Neural progenitor cell (in vitro differentiated cells): Measurements from ENCODE around the gene RGS6. TPM values are rescaled to one million over a fixed set of nuclear protein-coding genes. Genes with fewer than 3 reads are reported as not detected.

Experiments used
- DNase-seq: peaks from one replicate; pipeline ENCODE4 v3.0.0-alpha.2; 2016; ENCODE audit warnings: low spot score
- H2AFZ ChIP-seq: fragments of 200-600 bp; sonication (generic); replicated peaks from 2 replicates; pipeline ENCODE4 v1.6.1; 2016; ENCODE audit warnings: antibody characterized with exemption
- H3F3A ChIP-seq: fragments of 200-600 bp; sonication (generic); 2 replicates; pipeline ENCODE4 v1.6.1; 2016; ENCODE audit warnings: antibody characterized with exemption, low read depth
- H3K27ac ChIP-seq: fragments of 200-600 bp; sonication (generic); 2 replicates; pipeline ENCODE4 v1.5.1; 2016; ENCODE audit warnings: mild to moderate bottlenecking
- H3K27me3 ChIP-seq: fragments of 200-600 bp; sonication (generic); 2 replicates; pipeline ENCODE4 v1.6.1; 2016; ENCODE audit warnings: mild to moderate bottlenecking, moderate library complexity
- H3K36me3 ChIP-seq: fragments of 200-600 bp; sonication (generic); 2 replicates; pipeline ENCODE4 v1.5.1; 2016
- H3K4me1 ChIP-seq: fragments of 200-600 bp; sonication (generic); 2 replicates; pipeline ENCODE4 v1.6.1; 2016; ENCODE audit warnings: mixed run types
- H3K4me2 ChIP-seq: fragments of 200-600 bp; sonication (generic); 2 replicates; pipeline ENCODE4 v1.6.1; 2016
- H3K4me3 ChIP-seq: fragments of 200-600 bp; sonication (generic); 2 replicates; pipeline ENCODE4 v1.5.1; 2016
- H3K79me2 ChIP-seq: fragments of 200-600 bp; sonication (generic); 2 replicates; pipeline ENCODE4 v1.6.1; 2016; ENCODE audit warnings: low read depth
- H3K9ac ChIP-seq: fragments of 200-600 bp; sonication (generic); 2 replicates; pipeline ENCODE4 v1.6.1; 2016
- H3K9me3 ChIP-seq: fragments of 200-600 bp; sonication (generic); 2 replicates; pipeline ENCODE4 v1.5.1; 2016; ENCODE audit warnings: low read depth
- H4K20me1 ChIP-seq: fragments of 200-600 bp; sonication (generic); 2 replicates; pipeline ENCODE4 v1.6.1; 2016; ENCODE audit warnings: low read depth
- H3K27ac Mint-ChIP-seq: 3 replicates; pipeline ENCODE4 v1.8.0; 2021; ENCODE audit warnings: mixed read lengths
- H3K27me3 Mint-ChIP-seq: 2 replicates; pipeline ENCODE4 v1.8.0; 2022; ENCODE audit warnings: low read depth, mild to moderate bottlenecking, inconsistent platforms, moderate library complexity, mixed read lengths; ENCODE audit not compliant: insufficient read depth
- H3K36me3 Mint-ChIP-seq: 3 replicates; pipeline ENCODE4 v1.8.0; 2021; ENCODE audit warnings: mixed read lengths
- H3K4me1 Mint-ChIP-seq: 3 replicates; pipeline ENCODE4 v1.8.0; 2021; ENCODE audit warnings: mixed read lengths
- H3K4me3 Mint-ChIP-seq: 3 replicates; pipeline ENCODE4 v1.8.0; 2021; ENCODE audit warnings: mild to moderate bottlenecking, moderate library complexity, mixed read lengths
- H3K9me3 Mint-ChIP-seq: 3 replicates; pipeline ENCODE4 v1.8.0; 2020; ENCODE audit warnings: mixed read lengths
- EZH2 ChIP-seq: fragments of 200-600 bp; sonication (generic); IDR thresholded peaks from 2 replicates; pipeline ENCODE4 v1.6.1; 2017; ENCODE audit warnings: antibody characterized with exemption, mild to moderate bottlenecking, moderate library complexity
- EZH2phosphoT487 ChIP-seq: fragments of 200-600 bp; sonication (generic); IDR thresholded peaks from 2 replicates; pipeline ENCODE4 v1.6.1; 2017; ENCODE audit warnings: antibody characterized with exemption
- total RNA-seq: library from RNA; depleted of rRNA; stranded (reverse); fragments of >200 nt; gene quantifications from 2 replicates; pipeline ENCODE4 v1.2.3, GENCODE V29; 2015; ENCODE audit warnings: low replicate concordance
- TF ChIP-seq, protein P1 (sequence below): fragments of 200-600 bp; sonication (generic); IDR thresholded peaks from 2 replicates; pipeline ENCODE4 v1.5.1; 2017; ENCODE audit warnings: antibody characterized with exemption, mild to moderate bottlenecking

The RGS6 gene
- total RNA-seq, 1 donor from 2014 or later = 0.80 TPM

DNA sequence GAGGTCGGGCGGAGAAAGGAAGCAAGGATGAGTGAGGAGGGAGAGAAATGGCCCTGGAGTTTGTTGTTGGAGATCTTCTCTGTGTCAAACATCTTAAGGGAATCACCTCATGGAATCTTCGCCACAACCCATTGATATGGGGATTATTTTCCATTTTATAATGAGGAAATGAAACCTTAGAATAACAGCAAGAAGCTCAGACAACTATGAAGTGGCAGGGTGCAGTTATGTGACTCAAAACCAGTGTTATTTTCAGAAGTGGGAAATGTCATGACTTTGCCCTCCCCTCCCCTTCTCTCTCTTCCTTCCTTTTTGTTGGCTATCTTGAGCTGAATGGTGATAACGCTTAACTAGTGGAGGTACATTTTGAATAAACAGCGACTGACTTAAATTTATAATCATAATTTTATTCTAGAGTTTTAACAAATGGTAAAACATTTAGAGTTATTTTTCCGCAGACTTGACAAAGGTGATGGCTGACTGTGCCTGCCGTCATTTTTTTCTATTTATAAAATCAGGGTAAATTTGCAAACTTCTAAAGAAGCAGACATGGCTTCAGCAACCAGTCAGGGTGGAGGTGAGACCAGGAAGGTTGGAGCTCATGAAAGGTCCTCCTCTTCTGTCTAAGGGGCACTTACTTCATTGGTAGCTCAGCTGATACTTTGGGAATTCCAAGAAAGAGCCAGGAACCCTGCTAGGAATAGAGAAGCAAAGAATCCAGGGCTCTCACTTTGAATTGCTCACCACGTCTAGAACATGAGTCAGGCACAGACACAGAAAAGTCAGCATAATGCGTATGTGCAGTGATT, 232.4 kb downstream of the RGS6 start:
- Histone ChIP-seq H3K4me3 (no peak overlapping the region), H4K20me1 (no peaks in the 10 kb centered on the region), H2AFZ (peak overlapping the region; percentile 82), H3F3A (no peaks in the 10 kb centered on the region), H3K9me3 (no peaks in the 10 kb centered on the region), H3K36me3 (no peaks in the 10 kb centered on the region), H3K79me2 (no peaks in the 10 kb centered on the region), H3K4me2 (no peak overlapping the region), H3K27me3 (no peaks in the 10 kb centered on the region), H3K4me1 (no peaks in the 10 kb centered on the region), H3K9ac (no peak overlapping the region), H3K27ac (no peak overlapping the region)
- H3K27ac Mint-ChIP-seq = no peak overlapping the region
- no peak for DNase-seq
- H3K4me3 Mint-ChIP-seq = no peak overlapping the region
- H3K4me1 Mint-ChIP-seq = no peaks in the 10 kb centered on the region
- TF ChIP-seq EZH2 = no peak
- TF ChIP-seq EZH2phosphoT487 = no peak
- TF ChIP-seq, protein P1, sequence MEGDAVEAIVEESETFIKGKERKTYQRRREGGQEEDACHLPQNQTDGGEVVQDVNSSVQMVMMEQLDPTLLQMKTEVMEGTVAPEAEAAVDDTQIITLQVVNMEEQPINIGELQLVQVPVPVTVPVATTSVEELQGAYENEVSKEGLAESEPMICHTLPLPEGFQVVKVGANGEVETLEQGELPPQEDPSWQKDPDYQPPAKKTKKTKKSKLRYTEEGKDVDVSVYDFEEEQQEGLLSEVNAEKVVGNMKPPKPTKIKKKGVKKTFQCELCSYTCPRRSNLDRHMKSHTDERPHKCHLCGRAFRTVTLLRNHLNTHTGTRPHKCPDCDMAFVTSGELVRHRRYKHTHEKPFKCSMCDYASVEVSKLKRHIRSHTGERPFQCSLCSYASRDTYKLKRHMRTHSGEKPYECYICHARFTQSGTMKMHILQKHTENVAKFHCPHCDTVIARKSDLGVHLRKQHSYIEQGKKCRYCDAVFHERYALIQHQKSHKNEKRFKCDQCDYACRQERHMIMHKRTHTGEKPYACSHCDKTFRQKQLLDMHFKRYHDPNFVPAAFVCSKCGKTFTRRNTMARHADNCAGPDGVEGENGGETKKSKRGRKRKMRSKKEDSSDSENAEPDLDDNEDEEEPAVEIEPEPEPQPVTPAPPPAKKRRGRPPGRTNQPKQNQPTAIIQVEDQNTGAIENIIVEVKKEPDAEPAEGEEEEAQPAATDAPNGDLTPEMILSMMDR = no peak
- no peaks in the 10 kb centered on the region for H3K27me3 Mint-ChIP-seq
- no peaks in the 10 kb centered on the region for H3K9me3 Mint-ChIP-seq
- no peaks in the 10 kb centered on the region for H3K36me3 Mint-ChIP-seq

DNA sequence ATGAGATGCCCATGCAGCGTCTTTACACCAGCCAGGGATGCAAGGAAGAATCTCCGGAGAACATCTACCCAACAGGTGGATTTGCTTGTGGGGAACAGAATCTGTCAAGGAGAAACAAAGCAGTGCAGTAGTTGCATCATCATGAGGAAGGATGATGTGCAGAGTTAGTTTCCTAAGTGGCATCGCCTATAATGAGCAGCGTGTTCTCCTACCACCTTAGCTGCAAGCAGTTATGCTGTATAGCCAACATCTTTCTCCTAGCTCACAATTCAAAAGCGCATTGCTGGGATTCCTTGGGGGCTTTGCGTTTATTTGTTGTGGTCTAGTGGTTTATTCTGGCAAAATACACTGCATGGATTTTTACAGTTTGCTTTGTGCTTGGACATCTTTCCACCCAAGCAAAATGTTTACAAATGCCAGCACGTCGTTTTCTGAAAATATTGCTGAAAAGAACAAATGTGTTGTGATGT, 233.0 kb downstream of the RGS6 start:
- Histone ChIP-seq H3K36me3 (no peaks in the 10 kb centered on the region), H3K27me3 (no peaks in the 10 kb centered on the region), H2AFZ (peak overlapping the region; percentile 82), H3F3A (no peaks in the 10 kb centered on the region), H3K9ac (no peak overlapping the region), H3K4me1 (no peaks in the 10 kb centered on the region), H3K27ac (no peak overlapping the region), H3K4me3 (no peak overlapping the region), H4K20me1 (no peaks in the 10 kb centered on the region), H3K79me2 (no peaks in the 10 kb centered on the region), H3K9me3 (no peaks in the 10 kb centered on the region), H3K4me2 (no peak overlapping the region)
- TF ChIP-seq EZH2 (no peak), EZH2phosphoT487 (no peak)
- TF ChIP-seq, protein P1 = no peak
- Mint-ChIP-seq H3K4me3 (no peak overlapping the region), H3K27me3 (no peaks in the 10 kb centered on the region), H3K36me3 (no peaks in the 10 kb centered on the region), H3K27ac (no peak overlapping the region), H3K4me1 (no peaks in the 10 kb centered on the region), H3K9me3 (no peaks in the 10 kb centered on the region)
- no peak for DNase-seq

DNA sequence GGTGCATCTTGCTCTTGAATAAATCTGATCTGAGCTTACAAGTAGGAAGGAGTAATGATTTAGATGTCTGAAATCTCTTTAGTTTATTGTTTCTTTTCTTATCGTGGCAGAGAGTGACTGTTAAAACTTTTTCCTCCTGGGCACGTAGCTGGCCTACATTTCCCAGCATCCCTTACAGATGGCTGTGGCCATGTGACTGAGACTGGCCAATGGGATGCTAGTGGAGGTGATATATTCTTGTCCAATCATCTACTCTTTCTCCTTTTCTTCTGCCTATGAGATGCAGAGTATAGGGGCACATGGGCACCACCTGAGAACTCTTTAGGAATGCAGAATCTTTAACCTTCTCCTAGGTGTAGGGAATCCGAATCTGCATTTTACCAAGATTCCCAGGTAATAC, 237.3 kb downstream of the RGS6 start:
- Mint-ChIP-seq H3K27ac (no peak overlapping the region), H3K27me3 (no peaks in the 10 kb centered on the region), H3K4me1 (no peaks in the 10 kb centered on the region), H3K36me3 (no peaks in the 10 kb centered on the region), H3K9me3 (no peaks in the 10 kb centered on the region), H3K4me3 (no peak overlapping the region)
- DNase-seq = no peak
- Histone ChIP-seq H3K27ac (no peak overlapping the region), H3K79me2 (no peaks in the 10 kb centered on the region), H3F3A (no peaks in the 10 kb centered on the region), H3K9me3 (no peaks in the 10 kb centered on the region), H3K4me1 (no peaks in the 10 kb centered on the region), H2AFZ (no peak overlapping the region), H3K9ac (no peak overlapping the region), H3K4me3 (no peak overlapping the region), H3K36me3 (no peaks in the 10 kb centered on the region), H3K4me2 (no peak overlapping the region), H3K27me3 (no peaks in the 10 kb centered on the region), H4K20me1 (no peaks in the 10 kb centered on the region)
- TF ChIP-seq, protein P1 = no peak
- TF ChIP-seq EZH2 (no peak), EZH2phosphoT487 (no peak)
